Esophagus squamous epithelium (tissue), 5 donors: Measurements from ENCODE around the gene GTF3C1. TPM values are rescaled to one million over a fixed set of nuclear protein-coding genes. Genes with fewer than 3 reads are reported as not detected.
A peak's percentile ranks its signal among the peaks of the same experiment; 100 is the strongest.
"Not testable (repeated sequence)": the region's sequence is repeated elsewhere in the genome, so short reads cannot be mapped to it uniquely, and the experiment has no call there.

ENCODE experiments used
- DNase-seq: peaks from one replicate; lab custom pipeline; 2025; lab: John Stamatoyannopoulos, UW
- H3K27ac ChIP-seq, 4 donors: fragments of 200-600 bp; sonication (generic); one replicate each; pipeline ENCODE4 v1.5.1; 2016 to 2019; ENCODE audit warnings: mild to moderate bottlenecking in 1 of 4
- H3K27me3 ChIP-seq, 4 donors: fragments of 200-600 bp; sonication (generic); 1 replicate in 3 of 4; 2 replicates in 1 of 4; pipeline versions ENCODE4 v1.5.1 to v1.6.0; 2017 to 2021; ENCODE audit warnings: antibody characterized with exemption in 1 of 4
- H3K36me3 ChIP-seq, 3 donors: fragments of 200-600 bp; sonication (generic); one replicate each; pipeline ENCODE4 v1.5.1; 2016 to 2019
- H3K4me1 ChIP-seq, 3 donors: fragments of 200-600 bp; sonication (generic); one replicate each; pipeline ENCODE4 v1.5.1; 2017 to 2019
- H3K4me3 ChIP-seq, 4 donors: fragments of 200-600 bp; sonication (generic); 1 replicate in 3 of 4; 2 replicates in 1 of 4; pipeline ENCODE4 v1.5.1; 2016 to 2019; ENCODE audit warnings: mild to moderate bottlenecking in 2 of 4, moderate library complexity in 1 of 4
- H3K9me3 ChIP-seq, 3 donors: fragments of 200-600 bp; sonication (generic); one replicate each; pipeline ENCODE4 v1.5.1; 2016 to 2019
- POLR2A ChIP-seq, 4 donors: fragments of 450-650 bp; IDR thresholded peaks; one replicate each; pipeline ENCODE4 v1.6.1; 2017; ENCODE audit warnings: antibody characterized with exemption in 4 of 4, mild to moderate bottlenecking in 4 of 4, moderate library complexity in 3 of 4
- WGBS, 2 donors: methylation state at CpG; one replicate each; pipeline ENCODE4 v1.1.5; 2018; 5-methylcytosine and 5-hydroxymethylcytosine counted together
- intact Hi-C: fragments of 100-400 bp; cut with DNase I; formaldehyde crosslinking; loops from one replicate; pipeline ENCODE4 v1.15.0; 2022
- total RNA-seq, 4 donors: library from RNA; depleted of rRNA; stranded (reverse); fragments of >200 nt; gene quantifications; one replicate each; pipeline ENCODE4 v1.1.0, GENCODE V29; 2016
- TF ChIP-seq, protein P1 (sequence below), 6 experiments: fragments of 450-650 bp in 4 of 6; fragments of 200-600 bp in 2 of 6; sonication (generic) in 2 of 6; IDR thresholded peaks; one replicate each; pipeline ENCODE4 v1.5.1; 2016 to 2019; ENCODE audit warnings: antibody characterized with exemption in 6 of 6, mild to moderate bottlenecking in 4 of 6, moderate library complexity in 4 of 6
- donor health status: DM: yes; HTN: yes; CAD: no.

GTF3C1 gene
- total RNA-seq, 4 donors from 2014 or later = 76.5 to 171 (median 84.9) TPM

DNA sequence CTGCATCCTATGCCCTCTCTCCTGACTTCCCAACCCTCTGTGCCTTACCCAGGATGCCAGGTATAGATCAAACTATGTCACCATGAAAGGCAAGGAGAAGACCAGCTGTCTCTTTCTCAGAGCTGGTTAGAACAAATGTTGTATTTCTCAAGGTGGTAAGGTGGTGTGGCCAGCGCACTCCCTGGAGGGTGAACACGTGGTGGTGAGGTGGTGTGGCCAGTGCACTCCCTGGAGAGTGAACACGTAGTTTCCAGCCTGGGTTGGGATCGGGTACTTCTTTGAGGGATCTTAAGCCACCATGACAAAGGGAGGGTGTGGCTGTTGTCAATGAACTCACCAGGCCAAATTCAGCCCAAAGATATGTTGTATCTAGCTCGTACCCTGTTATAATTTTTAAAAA is 27.0 kb upstream of the GTF3C1 start:
- H3K9me3 ChIP-seq = no peaks in the 10 kb centered on the region
- no peak for TF ChIP-seq POLR2A (IDR thresholded peaks at IDR 0.05)
- TF ChIP-seq, protein P1, sequence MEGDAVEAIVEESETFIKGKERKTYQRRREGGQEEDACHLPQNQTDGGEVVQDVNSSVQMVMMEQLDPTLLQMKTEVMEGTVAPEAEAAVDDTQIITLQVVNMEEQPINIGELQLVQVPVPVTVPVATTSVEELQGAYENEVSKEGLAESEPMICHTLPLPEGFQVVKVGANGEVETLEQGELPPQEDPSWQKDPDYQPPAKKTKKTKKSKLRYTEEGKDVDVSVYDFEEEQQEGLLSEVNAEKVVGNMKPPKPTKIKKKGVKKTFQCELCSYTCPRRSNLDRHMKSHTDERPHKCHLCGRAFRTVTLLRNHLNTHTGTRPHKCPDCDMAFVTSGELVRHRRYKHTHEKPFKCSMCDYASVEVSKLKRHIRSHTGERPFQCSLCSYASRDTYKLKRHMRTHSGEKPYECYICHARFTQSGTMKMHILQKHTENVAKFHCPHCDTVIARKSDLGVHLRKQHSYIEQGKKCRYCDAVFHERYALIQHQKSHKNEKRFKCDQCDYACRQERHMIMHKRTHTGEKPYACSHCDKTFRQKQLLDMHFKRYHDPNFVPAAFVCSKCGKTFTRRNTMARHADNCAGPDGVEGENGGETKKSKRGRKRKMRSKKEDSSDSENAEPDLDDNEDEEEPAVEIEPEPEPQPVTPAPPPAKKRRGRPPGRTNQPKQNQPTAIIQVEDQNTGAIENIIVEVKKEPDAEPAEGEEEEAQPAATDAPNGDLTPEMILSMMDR (IDR thresholded peaks at IDR 0.05) = no peak
- no peak for DNase-seq
- H3K27ac ChIP-seq = peak overlapping the region in 3 of 4 donors; percentile 31 to 88 (median 47)
- 44 to 53% methylated on average over 5 of the region's 5 CpGs for WGBS, 2 donors
- intact Hi-C loops = no loop called here
- H3K4me1 ChIP-seq = peaks cover 12 to 56% (median 18%) of the 10 kb centered on the region in 3 donors
- no peaks in the 10 kb centered on the region for H3K27me3 ChIP-seq
- H3K4me3 ChIP-seq = no peak overlapping the region
- H3K36me3 ChIP-seq = peaks cover 0 to 22% (median 5%) of the 10 kb centered on the region in 3 donors

DNA sequence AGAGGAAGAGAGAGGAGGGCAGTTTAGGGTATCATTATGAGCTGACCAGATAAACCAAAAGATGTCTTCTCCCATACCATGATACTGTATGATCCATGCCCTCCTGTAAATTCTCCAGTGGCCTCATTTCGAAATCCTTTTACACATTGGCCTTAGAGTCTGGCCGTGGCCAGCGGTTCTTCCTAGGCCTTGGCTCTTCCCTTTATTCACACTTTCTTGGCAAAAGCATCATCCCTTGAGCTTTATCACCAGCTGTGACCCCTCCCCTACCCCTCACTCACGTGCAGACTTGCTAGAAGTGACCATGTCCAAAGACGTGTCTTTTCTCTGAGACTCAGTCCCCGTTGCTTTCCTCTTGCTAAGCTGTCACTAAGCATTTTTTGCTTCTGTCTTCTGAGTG is 23.0 kb upstream of the GTF3C1 start:
- WGBS, 2 donors = 77 to 84% methylated on average over 6 of the region's 6 CpGs
- Histone ChIP-seq H3K36me3 (peaks cover 0 to 19% (median 5%) of the 10 kb centered on the region in 3 donors), H3K4me1 (peaks cover 0 to 33% (median 0%) of the 10 kb centered on the region in 3 donors), H3K4me3 (no peak overlapping the region), H3K9me3 (no peaks in the 10 kb centered on the region), H3K27me3 (no peaks in the 10 kb centered on the region), H3K27ac (no peak overlapping the region)
- no peak for DNase-seq
- TF ChIP-seq POLR2A (IDR thresholded peaks at IDR 0.05) = no peak
- TF ChIP-seq, protein P1 (IDR thresholded peaks at IDR 0.05) = no peak
- intact Hi-C loops = no loop called here

DNA sequence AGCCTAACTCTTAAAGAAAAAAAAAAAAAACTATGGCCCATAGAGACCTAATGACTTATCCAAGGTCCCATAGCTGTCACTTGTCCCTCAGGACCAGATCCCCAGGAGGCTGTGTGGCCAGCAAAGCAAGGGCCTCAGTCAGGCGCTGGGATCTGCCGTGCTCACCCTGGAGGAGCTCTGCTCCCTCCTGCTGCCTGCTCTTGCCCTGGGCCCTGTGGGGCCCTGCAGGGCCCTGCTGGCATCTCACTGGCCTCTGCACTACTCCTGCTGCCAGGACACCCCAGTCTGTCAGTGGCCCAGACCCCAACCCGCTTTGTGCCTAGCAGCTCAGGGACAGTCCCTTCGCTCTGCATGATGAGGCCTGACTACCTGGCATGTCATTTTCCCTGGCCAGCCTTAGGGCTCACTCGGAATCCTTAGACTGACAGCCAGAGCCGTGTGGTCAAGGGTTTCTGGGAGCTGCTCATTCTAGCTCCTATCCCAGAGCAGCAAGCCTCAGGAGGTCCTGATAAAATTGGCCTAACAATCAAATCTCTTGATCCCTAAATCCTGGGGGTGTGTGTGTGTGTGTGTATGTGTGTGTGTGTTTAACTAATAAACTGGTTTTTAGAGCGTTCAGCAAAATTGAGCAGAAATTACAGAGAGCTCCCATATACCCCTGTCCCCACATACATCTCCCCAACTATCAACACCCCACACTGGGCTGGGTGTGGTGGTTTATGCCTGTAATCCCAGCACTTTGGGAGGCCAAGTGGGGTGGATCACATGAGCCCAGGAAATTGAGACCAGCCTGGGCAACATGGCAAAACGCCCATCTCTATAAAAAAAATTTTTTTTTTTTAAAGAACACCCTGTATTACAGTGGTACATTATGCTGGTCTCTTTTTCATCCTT is 22.0 kb upstream of the GTF3C1 start:
- no peak for DNase-seq
- Histone ChIP-seq H3K27me3 (no peaks in the 10 kb centered on the region), H3K9me3 (no peaks in the 10 kb centered on the region), H3K36me3 (peaks cover 0 to 25% (median 5%) of the 10 kb centered on the region in 3 donors), H3K27ac (no peak overlapping the region), H3K4me3 (no peak overlapping the region), H3K4me1 (peaks cover 0 to 23% (median 0%) of the 10 kb centered on the region in 3 donors)
- no peak for TF ChIP-seq POLR2A (IDR thresholded peaks at IDR 0.05)
- TF ChIP-seq, protein P1 (IDR thresholded peaks at IDR 0.05) = no peak
- intact Hi-C loops = no loop called here
- WGBS, 2 donors = 72 to 77% methylated on average over 3 of the region's 8 CpGs

DNA sequence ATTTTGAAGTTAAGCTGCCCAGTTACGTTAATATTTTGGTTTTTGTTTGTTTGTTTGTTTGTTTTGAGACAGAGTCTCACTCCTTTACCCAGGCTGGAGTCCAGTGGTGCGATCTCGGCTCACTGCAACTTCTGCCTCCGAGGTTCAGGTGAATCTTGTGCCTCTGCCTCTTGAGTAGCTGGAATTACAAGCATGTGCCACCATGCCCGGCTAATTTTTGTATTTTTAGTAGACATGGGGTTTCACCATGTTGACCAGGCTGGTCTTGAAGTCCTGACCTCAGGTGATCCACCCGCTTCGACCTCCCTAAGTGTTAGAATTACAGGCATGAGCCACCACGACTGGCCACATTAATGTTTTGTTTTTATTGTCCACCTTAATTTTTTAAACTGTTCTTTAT is 21.3 kb upstream of the GTF3C1 start:
- H3K4me3 ChIP-seq, DNase-seq, H3K27ac ChIP-seq, intact Hi-C loops, H3K9me3 ChIP-seq, H3K27me3 ChIP-seq: not testable (repeated sequence)
- peaks cover 0 to 21% (median 5%) of the 10 kb centered on the region in 3 donors for H3K36me3 ChIP-seq
- H3K4me1 ChIP-seq = peaks cover 0 to 17% (median 0%) of the 10 kb centered on the region in 3 donors
- 89 to 95% methylated on average over 8 of the region's 8 CpGs for WGBS, 2 donors

DNA sequence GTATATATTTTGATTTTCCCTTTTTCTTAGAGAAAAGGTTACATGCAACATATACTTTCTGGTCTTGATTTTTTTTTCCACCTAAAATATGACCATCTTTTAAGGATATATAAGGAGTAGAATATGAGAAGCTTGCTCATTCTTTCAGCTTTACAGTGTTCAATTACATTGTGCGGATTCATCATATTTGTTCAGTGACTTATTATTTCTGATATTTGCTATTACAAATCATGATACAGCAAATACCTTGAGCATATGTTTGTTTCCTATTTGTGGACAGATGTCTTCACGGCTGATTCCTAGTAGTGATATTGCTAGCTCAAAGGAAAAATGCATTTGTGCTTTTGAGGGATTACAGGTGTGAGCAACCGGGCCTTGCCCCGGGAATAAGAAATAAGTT is 18.4 kb upstream of the GTF3C1 start:
- Histone ChIP-seq H3K27me3 (no peaks in the 10 kb centered on the region), H3K9me3 (no peaks in the 10 kb centered on the region), H3K4me3 (no peak overlapping the region), H3K36me3 (peaks cover 0 to 7% (median 0%) of the 10 kb centered on the region in 3 donors), H3K27ac (no peak overlapping the region), H3K4me1 (peaks cover 0 to 17% (median 0%) of the 10 kb centered on the region in 3 donors)
- 91 to 94% methylated on average over 4 of the region's 4 CpGs for WGBS, 2 donors
- DNase-seq = no peak
- no peak for TF ChIP-seq POLR2A (IDR thresholded peaks at IDR 0.05)
- TF ChIP-seq, protein P1 (IDR thresholded peaks at IDR 0.05) = no peak
- intact Hi-C loops = no loop called here
